Measurements from ENCODE around the gene NPTX1.
A peak's percentile ranks its signal among the peaks of the same experiment; 100 is the strongest.

The NPTX1 gene

GRCh38 chr17:80474961-80475909 lies 1.2 kb downstream of the NPTX1 start:
- peak overlapping the region; percentile 61 for H3K9ac ChIP-seq (ENCODE audit: low read length)
- H3K27me3 ChIP-seq (ENCODE audit: control insufficient read depth in 1 of 2, insufficient read depth in 2 of 2, low read length in 2 of 2): peaks cover 0 to 32% of the 10 kb centered on the region in 2 donors
- H3K4me3 ChIP-seq (ENCODE audit: low read depth in 1 of 2, low read length in 2 of 2): peak overlapping the region; percentile 62 to 72
- peak overlapping the region; percentile 74 for H3K27ac ChIP-seq (ENCODE audit: low read depth, low read length)
- H3K4me1 ChIP-seq (ENCODE audit: insufficient read depth, low read length): peaks cover 26% of the 10 kb centered on the region
- no peaks in the 10 kb centered on the region for H3K9me3 ChIP-seq (ENCODE audit: low read length)
- peaks cover 16% of the 10 kb centered on the region for H3K36me3 ChIP-seq (ENCODE audit: insufficient read depth, low read length)

- Histone ChIP-seq H3K4me1 (ENCODE audit: insufficient read depth, low read length) (peaks cover 26% of the 10 kb centered on the region), H3K9ac (ENCODE audit: low read length) (peak overlapping the region; percentile 61), H3K4me3 (ENCODE audit: low read depth in 1 of 2, low read length in 2 of 2) (peak overlapping the region; percentile 62 to 72), H3K27ac (ENCODE audit: low read depth, low read length) (peak overlapping the region; percentile 79), H3K36me3 (ENCODE audit: insufficient read depth, low read length) (peaks cover 19% of the 10 kb centered on the region), H3K27me3 (ENCODE audit: control insufficient read depth in 1 of 2, insufficient read depth in 2 of 2, low read length in 2 of 2) (peaks cover 0 to 28% of the 10 kb centered on the region in 2 donors), H3K9me3 (ENCODE audit: low read length) (no peaks in the 10 kb centered on the region)
Observed at GRCh38 chr17:80474231-80474960, 2.0 kb downstream of the NPTX1 start.

GRCh38 chr17:80473701-80474100 lies 2.7 kb downstream of the NPTX1 start:
- Histone ChIP-seq H3K36me3 (ENCODE audit: insufficient read depth, low read length) (peaks cover 26% of the 10 kb centered on the region), H3K27me3 (ENCODE audit: control insufficient read depth in 1 of 2, insufficient read depth in 2 of 2, low read length in 2 of 2) (peaks cover 3 to 21% of the 10 kb centered on the region in 2 donors), H3K4me3 (ENCODE audit: low read depth in 1 of 2, low read length in 2 of 2) (peak overlapping the region in 1 of 2 donors; percentile 72), H3K27ac (ENCODE audit: low read depth, low read length) (peak overlapping the region; percentile 79), H3K9me3 (ENCODE audit: low read length) (no peaks in the 10 kb centered on the region), H3K9ac (ENCODE audit: low read length) (no peak overlapping the region), H3K4me1 (ENCODE audit: insufficient read depth, low read length) (peaks cover 26% of the 10 kb centered on the region)

GRCh38 chr17:80472996-80473395 lies 3.4 kb downstream of the NPTX1 start:
- Histone ChIP-seq H3K4me1 (ENCODE audit: insufficient read depth, low read length) (peaks cover 26% of the 10 kb centered on the region), H3K4me3 (ENCODE audit: low read depth in 1 of 2, low read length in 2 of 2) (no peak overlapping the region), H3K36me3 (ENCODE audit: insufficient read depth, low read length) (peaks cover 33% of the 10 kb centered on the region), H3K27ac (ENCODE audit: low read depth, low read length) (no peak overlapping the region), H3K27me3 (ENCODE audit: control insufficient read depth in 1 of 2, insufficient read depth in 2 of 2, low read length in 2 of 2) (peaks cover 7 to 14% of the 10 kb centered on the region in 2 donors), H3K9ac (ENCODE audit: low read length) (no peak overlapping the region), H3K9me3 (ENCODE audit: low read length) (no peaks in the 10 kb centered on the region)

GRCh38 chr17:80471922-80472321 lies 4.5 kb downstream of the NPTX1 start:
- peaks cover 3 to 7% of the 10 kb centered on the region in 2 donors for H3K27me3 ChIP-seq (ENCODE audit: control insufficient read depth in 1 of 2, insufficient read depth in 2 of 2, low read length in 2 of 2)
- no peak overlapping the region for H3K27ac ChIP-seq (ENCODE audit: low read depth, low read length)
- no peak overlapping the region for H3K4me3 ChIP-seq (ENCODE audit: low read depth in 1 of 2, low read length in 2 of 2)
- peaks cover 36% of the 10 kb centered on the region for H3K36me3 ChIP-seq (ENCODE audit: insufficient read depth, low read length)
- H3K9me3 ChIP-seq (ENCODE audit: low read length): no peaks in the 10 kb centered on the region
- no peak overlapping the region for H3K9ac ChIP-seq (ENCODE audit: low read length)
- peaks cover 26% of the 10 kb centered on the region for H3K4me1 ChIP-seq (ENCODE audit: insufficient read depth, low read length)

- no peak overlapping the region for H3K27ac ChIP-seq (ENCODE audit: low read depth, low read length)
- no peak overlapping the region for H3K9ac ChIP-seq (ENCODE audit: low read length)
- H3K4me3 ChIP-seq (ENCODE audit: low read depth in 1 of 2, low read length in 2 of 2): no peak overlapping the region
- no peaks in the 10 kb centered on the region for H3K9me3 ChIP-seq (ENCODE audit: low read length)
- H3K4me1 ChIP-seq (ENCODE audit: insufficient read depth, low read length): peaks cover 26% of the 10 kb centered on the region
- H3K36me3 ChIP-seq (ENCODE audit: insufficient read depth, low read length): peaks cover 36% of the 10 kb centered on the region
- H3K27me3 ChIP-seq (ENCODE audit: control insufficient read depth in 1 of 2, insufficient read depth in 2 of 2, low read length in 2 of 2): peaks cover 0 to 7% of the 10 kb centered on the region in 2 donors
Observed at GRCh38 chr17:80470603-80471002, 5.8 kb downstream of the NPTX1 start.

- peaks cover 36% of the 10 kb centered on the region for H3K36me3 ChIP-seq (ENCODE audit: insufficient read depth, low read length)
- H3K9me3 ChIP-seq (ENCODE audit: low read length): no peaks in the 10 kb centered on the region
- peaks cover 26% of the 10 kb centered on the region for H3K4me1 ChIP-seq (ENCODE audit: insufficient read depth, low read length)
- H3K4me3 ChIP-seq (ENCODE audit: low read depth in 1 of 2, low read length in 2 of 2): no peak overlapping the region
- H3K27ac ChIP-seq (ENCODE audit: low read depth, low read length): no peak overlapping the region
- peaks cover 0 to 7% of the 10 kb centered on the region in 2 donors for H3K27me3 ChIP-seq (ENCODE audit: control insufficient read depth in 1 of 2, insufficient read depth in 2 of 2, low read length in 2 of 2)
- H3K9ac ChIP-seq (ENCODE audit: low read length): no peak overlapping the region
Observed at GRCh38 chr17:80469667-80470066, 6.7 kb downstream of the NPTX1 start.

GRCh38 chr17:80468781-80469493 lies 7.5 kb downstream of the NPTX1 start:
- Histone ChIP-seq H3K27me3 (ENCODE audit: control insufficient read depth in 1 of 2, insufficient read depth in 2 of 2, low read length in 2 of 2) (peaks cover 0 to 7% of the 10 kb centered on the region in 2 donors), H3K9ac (ENCODE audit: low read length) (no peak overlapping the region), H3K4me1 (ENCODE audit: insufficient read depth, low read length) (peaks cover 20% of the 10 kb centered on the region), H3K27ac (ENCODE audit: low read depth, low read length) (no peak overlapping the region), H3K36me3 (ENCODE audit: insufficient read depth, low read length) (peaks cover 36% of the 10 kb centered on the region), H3K4me3 (ENCODE audit: low read depth in 1 of 2, low read length in 2 of 2) (no peak overlapping the region), H3K9me3 (ENCODE audit: low read length) (no peaks in the 10 kb centered on the region)

GRCh38 chr17:80468242-80468641 lies 8.2 kb downstream of the NPTX1 start:
- Histone ChIP-seq H3K9ac (ENCODE audit: low read length) (no peak overlapping the region), H3K36me3 (ENCODE audit: insufficient read depth, low read length) (peaks cover 33% of the 10 kb centered on the region), H3K27ac (ENCODE audit: low read depth, low read length) (no peak overlapping the region), H3K9me3 (ENCODE audit: low read length) (no peaks in the 10 kb centered on the region), H3K4me3 (ENCODE audit: low read depth in 1 of 2, low read length in 2 of 2) (no peak overlapping the region), H3K4me1 (ENCODE audit: insufficient read depth, low read length) (peaks cover 13% of the 10 kb centered on the region), H3K27me3 (ENCODE audit: control insufficient read depth in 1 of 2, insufficient read depth in 2 of 2, low read length in 2 of 2) (peaks cover 0 to 7% of the 10 kb centered on the region in 2 donors)

GRCh38 chr17:80466188-80466705 lies 10.2 kb downstream of the NPTX1 start:
- Histone ChIP-seq H3K36me3 (ENCODE audit: insufficient read depth, low read length) (peaks cover 20% of the 10 kb centered on the region), H3K27me3 (ENCODE audit: control insufficient read depth in 1 of 2, insufficient read depth in 2 of 2, low read length in 2 of 2) (peaks cover 0 to 7% of the 10 kb centered on the region in 2 donors)

More at GRCh38 chr17:80466188-80466705, 10.2 kb downstream of the NPTX1 start:
- Histone ChIP-seq H3K27ac (ENCODE audit: low read depth, low read length) (no peak overlapping the region), H3K4me3 (ENCODE audit: low read depth in 1 of 2, low read length in 2 of 2) (no peak overlapping the region), H3K9ac (ENCODE audit: low read length) (no peak overlapping the region), H3K4me1 (ENCODE audit: insufficient read depth, low read length) (peaks cover 10% of the 10 kb centered on the region), H3K9me3 (ENCODE audit: low read length) (no peaks in the 10 kb centered on the region)
